H1 (cell line): ENCODE data around the gene MXD4. TPM values are rescaled to one million over a fixed set of nuclear protein-coding genes. Genes with fewer than 3 reads are reported as not detected.
A peak's percentile ranks its signal among the peaks of the same experiment; 100 is the strongest.

Experiments used
- CTCF ChIA-PET: fragments of 300-600 bp; sonication (Branson Sonifier 250); formaldehyde crosslinking; loops from one replicate; lab custom pipeline; 2021; ENCODE audit not compliant: partially characterized antibody; lab: Charles Lee
- POLR2A ChIA-PET: fragments of 300-600 bp; sonication (Branson Sonifier 250); formaldehyde crosslinking; loops from one replicate; lab custom pipeline; 2021; ENCODE audit warnings: inconsistent platforms; ENCODE audit not compliant: partially characterized antibody; lab: Charles Lee
- DNase-seq, 2 experiments: peaks; one replicate each; pipeline versions ENCODE4 v3.0.0 to v3.0.0-alpha.2; 2010 to 2022; ENCODE audit warnings: low spot score in 2 of 2, low read depth in 1 of 2, mixed read lengths in 1 of 2
- FAIRE-seq: peaks from 2 replicates; lab custom pipeline; 2011; peaks lifted over from hg19 to GRCh38; lab: Jason Lieb, UNC
- H2AFZ ChIP-seq: 2 replicates; pipeline ENCODE4 v1.8.1; 2012; ENCODE audit warnings: low read length, inconsistent platforms
- H2AK5ac ChIP-seq: 2 replicates; pipeline ENCODE4 v1.6.1; 2013; ENCODE audit warnings: low read depth, low read length
- H2BK120ac ChIP-seq: replicated peaks from 2 replicates; pipeline ENCODE3; 2013; ENCODE audit warnings: low read depth, low read length, inconsistent platforms
- H2BK12ac ChIP-seq: 2 replicates; pipeline ENCODE4 v1.6.1; 2013; ENCODE audit warnings: low read depth, low read length
- H2BK15ac ChIP-seq: 2 replicates; pipeline ENCODE4 v1.6.1; 2013; ENCODE audit warnings: low read length
- H2BK20ac ChIP-seq: 2 replicates; pipeline ENCODE4 v1.6.1; 2013; ENCODE audit warnings: low read length
- H2BK5ac ChIP-seq: 2 replicates; pipeline ENCODE4 v1.6.1; 2013; ENCODE audit warnings: low read depth, low read length
- H3K14ac ChIP-seq: 2 replicates; pipeline ENCODE4 v1.6.1; 2013; ENCODE audit warnings: inconsistent platforms; ENCODE audit not compliant: insufficient read length
- H3K18ac ChIP-seq: 2 replicates; pipeline ENCODE4 v1.6.1; 2013; ENCODE audit warnings: low read length; ENCODE audit errors: extremely low read depth
- H3K23ac ChIP-seq: 2 replicates; pipeline ENCODE4 v1.6.1; 2013; ENCODE audit warnings: inconsistent platforms; ENCODE audit not compliant: insufficient read length
- H3K23me2 ChIP-seq: 2 replicates; pipeline ENCODE4 v1.6.1; 2013; ENCODE audit warnings: low read depth, low read length
- H3K27ac ChIP-seq: 2 replicates; pipeline ENCODE4 v1.6.1; 2011; ENCODE audit warnings: low read depth, low read length, inconsistent platforms
- H3K27me3 ChIP-seq, 4 experiments: replicated peaks in 1 of 4; 1 replicate in 1 of 4; 2 replicates in 3 of 4; pipeline versions ENCODE4 v1.6.1 to v1.8.1; 2011 to 2013; ENCODE audit warnings: low read length in 3 of 4, mild to moderate bottlenecking in 3 of 4, inconsistent platforms in 2 of 4, mixed read lengths in 2 of 4, moderate library complexity in 1 of 4; ENCODE audit not compliant: control insufficient read depth in 3 of 4, insufficient read depth in 3 of 4; ENCODE audit errors: extremely low read depth in 1 of 4
- H3K36me3 ChIP-seq, 4 experiments: 2 replicates each; pipeline versions ENCODE4 v1.6.1 to v1.8.1; 2011 to 2013; ENCODE audit warnings: mild to moderate bottlenecking in 4 of 4, low read length in 3 of 4, moderate library complexity in 2 of 4, control low read depth in 1 of 4, inconsistent platforms in 1 of 4; ENCODE audit not compliant: insufficient read depth in 4 of 4, control insufficient read depth in 2 of 4
- H3K4ac ChIP-seq: replicated peaks from 2 replicates; pipeline ENCODE3; 2013; ENCODE audit warnings: low read length, low read depth, mixed read lengths, inconsistent platforms; ENCODE audit not compliant: insufficient read length
- H3K4me1 ChIP-seq, 4 experiments: replicated peaks in 1 of 4; 1 replicate in 1 of 4; 2 replicates in 3 of 4; pipeline versions ENCODE4 v1.6.1 to v1.8.1; 2011 to 2013; ENCODE audit warnings: low read length in 3 of 4, inconsistent platforms in 2 of 4, mixed read lengths in 1 of 4; ENCODE audit not compliant: insufficient read depth in 4 of 4, control insufficient read depth in 3 of 4
- H3K4me2 ChIP-seq, 2 experiments: 2 replicates each; pipeline versions ENCODE4 v1.6.1 to v1.8.1; 2011 to 2013; ENCODE audit warnings: low read depth in 2 of 2, low read length in 2 of 2, control low read depth in 1 of 2, inconsistent platforms in 1 of 2, mild to moderate bottlenecking in 1 of 2; ENCODE audit not compliant: insufficient read depth in 1 of 2
- H3K4me3 ChIP-seq, 4 experiments: fragments of 200-600, 300-600 bp in 1 of 4; sonication (generic), shearing (Covaris generic), sonication (Bioruptor Twin) in 1 of 4; 2 replicates each; pipeline versions ENCODE4 v1.5.1 to v1.8.1; 2011 to 2016; ENCODE audit warnings: low read length in 4 of 4, low read depth in 3 of 4, control low read depth in 2 of 4, inconsistent platforms in 2 of 4, mild to moderate bottlenecking in 2 of 4, mixed read lengths in 1 of 4, moderate library complexity in 1 of 4; ENCODE audit not compliant: insufficient read depth in 2 of 4; ENCODE audit errors: extremely low read depth in 1 of 4
- H3K56ac ChIP-seq: replicated peaks from 2 replicates; pipeline ENCODE3; 2013; ENCODE audit warnings: low read depth, mild to moderate bottlenecking, mixed read lengths, low read length, inconsistent platforms; ENCODE audit not compliant: insufficient read length
- H3K79me1 ChIP-seq: 2 replicates; pipeline ENCODE4 v1.6.1; 2013; ENCODE audit warnings: low read depth, low read length, control low read depth
- H3K79me2 ChIP-seq, 2 experiments: 2 replicates each; pipeline versions ENCODE4 v1.6.1 to v1.8.1; 2012 to 2013; ENCODE audit warnings: low read length in 2 of 2, mild to moderate bottlenecking in 2 of 2, inconsistent platforms in 1 of 2; ENCODE audit not compliant: insufficient read depth in 2 of 2, control insufficient read depth in 1 of 2
- H3K9ac ChIP-seq, 4 experiments: replicated peaks in 1 of 4; 1 replicate in 1 of 4; 2 replicates in 3 of 4; pipeline versions ENCODE4 v1.6.1 to v1.8.1; 2011 to 2013; ENCODE audit warnings: low read depth in 3 of 4, low read length in 3 of 4, control low read depth in 2 of 4, mild to moderate bottlenecking in 2 of 4, moderate library complexity in 2 of 4, inconsistent platforms in 1 of 4; ENCODE audit errors: extremely low read depth in 1 of 4
- H3K9me3 ChIP-seq, 2 experiments: 2 replicates each; pipeline versions ENCODE4 v1.6.1 to v1.8.1; 2012 to 2013; ENCODE audit warnings: mild to moderate bottlenecking in 2 of 2, moderate library complexity in 2 of 2, control low read depth in 1 of 2, inconsistent platforms in 1 of 2, low read depth in 1 of 2, low read length in 1 of 2, mixed read lengths in 1 of 2; ENCODE audit not compliant: insufficient read depth in 2 of 2
- H4K20me1 ChIP-seq, 2 experiments: replicated peaks in 1 of 2; 2 replicates each; pipeline versions ENCODE3 to v1.8.1; 2011 to 2013; ENCODE audit warnings: inconsistent platforms in 2 of 2, low read length in 2 of 2, mild to moderate bottlenecking in 1 of 2; ENCODE audit not compliant: insufficient read depth in 2 of 2, control insufficient read depth in 1 of 2
- H4K5ac ChIP-seq: 2 replicates; pipeline ENCODE4 v1.6.1; 2013; ENCODE audit warnings: low read length, low read depth, mixed read lengths, inconsistent platforms; ENCODE audit not compliant: insufficient read length
- H4K8ac ChIP-seq: 2 replicates; pipeline ENCODE4 v1.8.0; 2013; ENCODE audit warnings: mild to moderate bottlenecking, moderate library complexity, low read length, inconsistent platforms; ENCODE audit not compliant: insufficient read depth; ENCODE audit errors: extremely low read depth
- H4K91ac ChIP-seq: replicated peaks from 2 replicates; pipeline ENCODE3; 2013; ENCODE audit warnings: low read length, mixed read lengths, inconsistent platforms; ENCODE audit not compliant: insufficient read length
- ASH2L ChIP-seq: fragments of 200-600, 300-600 bp; sonication (generic); IDR thresholded peaks from one replicate; pipeline ENCODE4 v1.7.1; 2017; ENCODE audit warnings: low read length
- GTF2F1 ChIP-seq: IDR thresholded peaks from 2 replicates; pipeline ENCODE4 v1.6.1; 2012; ENCODE audit warnings: low read depth, low read length, improper control_type of control experiment, borderline replicate concordance
- SIX5 ChIP-seq: IDR thresholded peaks from 2 replicates; pipeline ENCODE4 v1.6.1; 2011; ENCODE audit warnings: mild to moderate bottlenecking, low read depth, low read length
- TEAD4 ChIP-seq: IDR thresholded peaks from 2 replicates; pipeline ENCODE4 v1.6.1; 2012; ENCODE audit warnings: low read depth, low read length, inconsistent platforms, mixed read lengths
- WGBS, 2 experiments: shearing (Covaris generic) in 1 of 2; methylation state at CpG; one replicate each; pipeline versions ENCODE4 v1.1.6 to v1.1.7; 2013 to 2015; ENCODE audit warnings: low lambda C conversion rate in 2 of 2, mixed read lengths in 2 of 2, inconsistent platforms in 1 of 2, low coverage in 1 of 2, missing lambda C conversion rate in 1 of 2; ENCODE audit not compliant: insufficient replicate concordance in 2 of 2, insufficient coverage in 1 of 2, insufficient read length in 1 of 2; ENCODE audit errors: extremely low coverage in 1 of 2, missing lambda C conversion rate in 1 of 2; 5-methylcytosine and 5-hydroxymethylcytosine counted together
- polyA plus RNA-seq, 7 experiments: library from polyadenylated mRNA; depleted of rRNA in 3 of 7; stranded (reverse) in 5 of 7; unstranded in 2 of 7; fragments of >200 nt in 5 of 7; fragments of 200-250 nt in 2 of 7; gene quantifications; 1 replicate in 5 of 7; 2 replicates in 1 of 7; 4 replicates in 1 of 7; pipeline versions ENCODE4 v1.2.1 to v1.2.3, GENCODE V29; 2011 to 2013; ENCODE audit warnings: missing spikeins in 2 of 7, mixed read lengths in 2 of 7
- total RNA-seq: library from RNA; stranded (reverse); fragmentation: NEBNext Ultra II Directional; extraction: Animal tissue kit (Norgen Biotek cat#: 25700); gene quantifications from 2 replicates; pipeline ENCODE4 v1.2.1, GENCODE V29; 2021

MXD4 gene
- total and polyA plus RNA-seq, 2 of the 8 experiments (the other 6 are each of a cell fraction or from before 2014, with no cell fraction given): 18.0 to 20.8 TPM

- H4K8ac ChIP-seq: no peak overlapping the region
- H2BK5ac ChIP-seq: no peak overlapping the region
- H3K23me2 ChIP-seq: no peaks in the 10 kb centered on the region
- no peak overlapping the region for H2BK120ac ChIP-seq
- H4K5ac ChIP-seq: no peak overlapping the region
- peak overlapping the region; percentile 79 to 89 for H3K4me2 ChIP-seq
- H2AFZ ChIP-seq: 0 out of 2 replicates have a peak overlapping the region, but pooled peaks have one; percentile 48
- no peaks in the 10 kb centered on the region; a peak in 1 of 4 replicates for H3K9me3 ChIP-seq
- no peak overlapping the region for H3K18ac ChIP-seq
- peaks cover 0 to 2% (median 0%) of the 10 kb centered on the region in 4 experiments; a peak in 1 of 7 replicates for H3K4me1 ChIP-seq
- no peak overlapping the region for H3K56ac ChIP-seq
- no peak overlapping the region for H3K14ac ChIP-seq
- no peak overlapping the region for H3K27ac ChIP-seq
- no peak overlapping the region for H2AK5ac ChIP-seq
- H2BK15ac ChIP-seq: no peak overlapping the region
- ChIA-PET CTCF (interaction anchor here (1.0 to 2.7 kb wide), 4 partner anchors 14 to 120 kb away, joined by 3 to 13 read pairs (median 6); no protein-coding TSS in a partner anchor), POLR2A (no interaction called here)
- no peak overlapping the region for H2BK12ac ChIP-seq
- FAIRE-seq (peak; percentile 7), DNase-seq (no peak)
- no peak overlapping the region for H3K4ac ChIP-seq
- H3K79me2 ChIP-seq: peaks cover 0 to 37% of the 10 kb centered on the region in 2 experiments; a peak in 3 of 4 replicates
- WGBS, 2 experiments: 34% methylated on average over 7 of the region's 7 CpGs; no CpG with 5 or more reads in 1 of the 2 experiments
- peak overlapping the region; percentile 99 for H3K23ac ChIP-seq
- H3K27me3 ChIP-seq: no peaks in the 10 kb centered on the region
- H2BK20ac ChIP-seq: no peak overlapping the region
- H3K36me3 ChIP-seq: peaks cover 0 to 11% (median under 1%) of the 10 kb centered on the region in 4 experiments; a peak in 2 of 8 replicates
- H3K79me1 ChIP-seq: no peaks in the 10 kb centered on the region; the same call in 1 of the 2 replicates
- peaks cover 0 to 6% of the 10 kb centered on the region in 2 experiments for H4K20me1 ChIP-seq
- TF ChIP-seq GTF2F1 (no peak), ASH2L (no peak), SIX5 (no peak), TEAD4 (no peak)
- H4K91ac ChIP-seq: no peak overlapping the region
- H3K9ac ChIP-seq: peak overlapping the region in 3 of 4 experiments; percentile 51 to 82 (median 56); a peak in 6 of 7 replicates
- peak overlapping the region; percentile 75 to 94 (median 84) for H3K4me3 ChIP-seq
These were observed 20.9 kb downstream of the MXD4 start for GRCh38 chr4:2241003-2241402.
